Endodermal cell (in vitro differentiated cells): ENCODE results near the gene NEURL3. TPM values are rescaled to one million over a fixed set of nuclear protein-coding genes. Genes with fewer than 3 reads are reported as not detected.

Source experiments
- DNase-seq: peaks from one replicate; pipeline ENCODE4 v3.0.0-alpha.2; 2017
- H3K27ac ChIP-seq: 2 replicates; pipeline ENCODE4 v1.5.1; 2013; ENCODE audit warnings: mild to moderate bottlenecking, low read depth, low read length, moderate library complexity
- H3K27me3 ChIP-seq: 2 replicates; pipeline ENCODE4 v1.6.1; 2013; ENCODE audit warnings: mild to moderate bottlenecking, low read length, moderate library complexity; ENCODE audit not compliant: insufficient read depth, control insufficient read depth, poor library complexity, severe bottlenecking
- H3K36me3 ChIP-seq: 2 replicates; pipeline ENCODE4 v1.7.0; 2013; ENCODE audit warnings: mild to moderate bottlenecking, low read length, moderate library complexity; ENCODE audit not compliant: control insufficient read depth, insufficient read depth
- H3K4me1 ChIP-seq: one replicate; pipeline ENCODE4 v1.7.0; 2013; ENCODE audit warnings: low read length; ENCODE audit not compliant: control insufficient read depth, insufficient read depth
- H3K4me3 ChIP-seq: 2 replicates; pipeline ENCODE4 v1.5.1; 2013; ENCODE audit warnings: mild to moderate bottlenecking, low read length, moderate library complexity
- H3K9ac ChIP-seq: 2 replicates; pipeline ENCODE4 v1.6.1; 2013; ENCODE audit warnings: mild to moderate bottlenecking, low read length, moderate library complexity; ENCODE audit not compliant: poor library complexity, severe bottlenecking; ENCODE audit errors: extremely low read depth
- H3K9me3 ChIP-seq: 2 replicates; pipeline ENCODE4 v1.6.1; 2013; ENCODE audit warnings: mild to moderate bottlenecking, low read length, moderate library complexity; ENCODE audit not compliant: control insufficient read depth
- H3K27ac Mint-ChIP-seq: 2 replicates; pipeline ENCODE4 v1.8.0; 2020; ENCODE audit warnings: mixed read lengths
- H3K27me3 Mint-ChIP-seq: 2 replicates; pipeline ENCODE4 v1.8.0; 2021; ENCODE audit warnings: mild to moderate bottlenecking, mixed read lengths; ENCODE audit not compliant: insufficient read depth
- H3K36me3 Mint-ChIP-seq: 2 replicates; pipeline ENCODE4 v1.8.0; 2020; ENCODE audit warnings: low read depth, mixed read lengths
- H3K4me1 Mint-ChIP-seq: 2 replicates; pipeline ENCODE4 v1.8.0; 2020; ENCODE audit warnings: mixed read lengths
- H3K4me3 Mint-ChIP-seq: 2 replicates; pipeline ENCODE4 v1.8.0; 2020; ENCODE audit warnings: mild to moderate bottlenecking, moderate library complexity, mixed read lengths
- H3K9me3 Mint-ChIP-seq: 2 replicates; pipeline ENCODE4 v1.8.0; 2020; ENCODE audit warnings: mild to moderate bottlenecking, mixed read lengths
- CTCF ChIP-seq: fragments of 200-600 bp; sonication (generic); conservative IDR thresholded peaks from 2 replicates; pipeline ENCODE4 v1.5.0; 2021; ENCODE audit warnings: antibody characterized with exemption, mild to moderate bottlenecking
- WGBS, 2 experiments: methylation state at CpG; one replicate each; pipeline versions ENCODE4 v1.1.5 to v1.1.7; 2013; ENCODE audit warnings: missing lambda C conversion rate in 2 of 2, mixed read lengths in 1 of 2; ENCODE audit not compliant: insufficient coverage in 1 of 2, insufficient read length in 1 of 2; 5-methylcytosine and 5-hydroxymethylcytosine counted together
- total RNA-seq, 2 donors: library from RNA; stranded (reverse); fragmentation: NEBNext Ultra II Directional in 1 of 2; extraction: Animal tissue kit (Norgen Biotek cat#: 25700) in 1 of 2; gene quantifications; 2 replicates in 1 of 2; 3 replicates in 1 of 2; pipeline ENCODE4 v1.2.1, GENCODE V29; 2021

NEURL3 gene
- total RNA-seq, 2 donors from 2014 or later, result not detected

- no peak overlapping the region for H3K4me3 Mint-ChIP-seq
- H3K27ac Mint-ChIP-seq, result no peak overlapping the region
Observed at GRCh38 chr2:96470636-96471035, 34.5 kb downstream of the NEURL3 start.

GRCh38 chr2:96470109-96470508 lies 35.0 kb downstream of the NEURL3 start:
- no peaks in the 10 kb centered on the region for H3K4me1 ChIP-seq
- 95 to 96% methylated on average over 8 of the region's 8 CpGs for WGBS, 2 experiments
- H3K9me3 ChIP-seq, result no peaks in the 10 kb centered on the region
- Mint-ChIP-seq H3K27ac (no peak overlapping the region), H3K4me3 (no peak overlapping the region), H3K4me1 (no peaks in the 10 kb centered on the region), H3K9me3 (no peaks in the 10 kb centered on the region), H3K36me3 (no peaks in the 10 kb centered on the region), H3K27me3 (peaks cover 16% of the 10 kb centered on the region)
- H3K27ac ChIP-seq, result no peak overlapping the region
- no peak for TF ChIP-seq CTCF
- no peaks in the 10 kb centered on the region for H3K27me3 ChIP-seq
- no peak for DNase-seq
- no peak overlapping the region for H3K4me3 ChIP-seq
- H3K9ac ChIP-seq, result no peak overlapping the region
- H3K36me3 ChIP-seq, result no peaks in the 10 kb centered on the region

More at GRCh38 chr2:96470636-96471035, 34.5 kb downstream of the NEURL3 start:
- H3K9ac ChIP-seq, result no peak overlapping the region
- no peaks in the 10 kb centered on the region for H3K9me3 ChIP-seq
- H3K27ac ChIP-seq, result no peak overlapping the region
- H3K4me1 ChIP-seq, result no peaks in the 10 kb centered on the region
- H3K36me3 ChIP-seq, result no peaks in the 10 kb centered on the region
- peak; percentile 96 for TF ChIP-seq CTCF
- Mint-ChIP-seq H3K9me3 (no peaks in the 10 kb centered on the region), H3K36me3 (no peaks in the 10 kb centered on the region), H3K27me3 (peaks cover 20% of the 10 kb centered on the region), H3K4me1 (no peaks in the 10 kb centered on the region)
- 67 to 82% methylated on average over 16 to 25 of the region's 25 CpGs for WGBS, 2 experiments
- H3K4me3 ChIP-seq, result no peak overlapping the region
- peak; percentile 97 for DNase-seq
- no peaks in the 10 kb centered on the region for H3K27me3 ChIP-seq

- DNase-seq, result no peak
- H3K27me3 ChIP-seq, result no peaks in the 10 kb centered on the region
- H3K36me3 Mint-ChIP-seq, result no peaks in the 10 kb centered on the region
- H3K27me3 Mint-ChIP-seq, result peaks cover 16% of the 10 kb centered on the region
- H3K4me1 Mint-ChIP-seq, result no peaks in the 10 kb centered on the region
- H3K9ac ChIP-seq, result no peak overlapping the region
- H3K27ac ChIP-seq, result no peak overlapping the region
- no peak for TF ChIP-seq CTCF
- no peaks in the 10 kb centered on the region for H3K4me1 ChIP-seq
- H3K9me3 ChIP-seq, result no peaks in the 10 kb centered on the region
- WGBS, 2 experiments, result 93 to 100% methylated on average over 1 to 6 of the region's 6 CpGs
- H3K9me3 Mint-ChIP-seq, result no peaks in the 10 kb centered on the region
- no peak overlapping the region for H3K27ac Mint-ChIP-seq
- no peaks in the 10 kb centered on the region for H3K36me3 ChIP-seq
- H3K4me3 Mint-ChIP-seq, result no peak overlapping the region
- H3K4me3 ChIP-seq, result no peak overlapping the region
Observed at GRCh38 chr2:96468904-96469303, 36.3 kb downstream of the NEURL3 start.
